CD14-positive monocyte (primary cell): ENCODE data around the gene ZBTB4. TPM values are rescaled to one million over a fixed set of nuclear protein-coding genes. Genes with fewer than 3 reads are reported as not detected.

Experiments used
- DNase-seq, 3 donors: peaks; one replicate each; pipeline ENCODE4 v3.0.0-alpha.2; 2011 to 2022
- H2AFZ ChIP-seq: 2 replicates; pipeline ENCODE4 v1.6.0; 2012; ENCODE audit warnings: mild to moderate bottlenecking, low read depth, low read length, inconsistent platforms; ENCODE audit not compliant: insufficient read depth, poor library complexity, severe bottlenecking
- H3K27ac ChIP-seq, 2 donors: 1 replicate in 1 of 2; 2 replicates in 1 of 2; pipeline ENCODE4 v1.5.1; 2012 to 2013; ENCODE audit warnings: low read length in 2 of 2, control low read depth in 1 of 2, inconsistent platforms in 1 of 2, low read depth in 1 of 2, mild to moderate bottlenecking in 1 of 2
- H3K27me3 ChIP-seq, 2 donors: one replicate each; pipeline versions ENCODE4 v1.6.0 to v1.6.1; 2011 to 2013; ENCODE audit warnings: low read length in 2 of 2; ENCODE audit not compliant: control insufficient read depth in 2 of 2, insufficient read depth in 2 of 2
- H3K36me3 ChIP-seq, 2 donors: replicated peaks in 1 of 2; 1 replicate in 1 of 2; 2 replicates in 1 of 2; pipeline versions ENCODE4 v1.5.1 to v1.6.1; 2012 to 2013; ENCODE audit warnings: low read length in 2 of 2, control low read depth in 1 of 2, inconsistent platforms in 1 of 2, mild to moderate bottlenecking in 1 of 2; ENCODE audit not compliant: insufficient read depth in 2 of 2, control insufficient read depth in 1 of 2
- H3K4me1 ChIP-seq, 2 donors: 1 replicate in 1 of 2; 2 replicates in 1 of 2; pipeline versions ENCODE4 v1.5.1 to v1.6.1; 2012 to 2013; ENCODE audit warnings: low read length in 2 of 2, control low read depth in 1 of 2, inconsistent platforms in 1 of 2, mild to moderate bottlenecking in 1 of 2, moderate library complexity in 1 of 2; ENCODE audit not compliant: insufficient read depth in 2 of 2, control insufficient read depth in 1 of 2
- H3K4me2 ChIP-seq: replicated peaks from 2 replicates; pipeline ENCODE3; 2012; ENCODE audit warnings: low read length, moderate library complexity, mild to moderate bottlenecking; ENCODE audit not compliant: poor library complexity, severe bottlenecking; ENCODE audit errors: extremely low read depth
- H3K4me3 ChIP-seq, 3 experiments: fragments of 200-600 bp in 1 of 3; sonication (generic) in 1 of 3; replicated peaks in 1 of 3; 1 replicate in 2 of 3; 2 replicates in 1 of 3; pipeline ENCODE4 v1.5.1; 2011 to 2013; ENCODE audit warnings: low read length in 3 of 3, mild to moderate bottlenecking in 3 of 3, control low read depth in 2 of 3, low read depth in 2 of 3, inconsistent platforms in 1 of 3, moderate library complexity in 1 of 3
- H3K79me2 ChIP-seq: 2 replicates; pipeline ENCODE4 v1.6.0; 2012; ENCODE audit warnings: mild to moderate bottlenecking, control low read depth, inconsistent platforms, low read length, moderate library complexity; ENCODE audit not compliant: insufficient read depth
- H3K9ac ChIP-seq: 2 replicates; pipeline ENCODE4 v1.6.0; 2017; ENCODE audit warnings: low read length, mild to moderate bottlenecking; ENCODE audit not compliant: insufficient read depth, poor library complexity, severe bottlenecking
- H3K9me3 ChIP-seq, 2 donors: replicated peaks in 1 of 2; 1 replicate in 1 of 2; 2 replicates in 1 of 2; pipeline versions ENCODE4 v1.5.1 to v1.6.1; 2012 to 2013; ENCODE audit warnings: low read length in 2 of 2, control low read depth in 1 of 2; ENCODE audit not compliant: control insufficient read depth in 1 of 2, insufficient read depth in 1 of 2
- H4K20me1 ChIP-seq: 2 replicates; pipeline ENCODE4 v1.6.0; 2012; ENCODE audit warnings: mild to moderate bottlenecking, low read length, control low read depth, moderate library complexity; ENCODE audit not compliant: insufficient read depth
- H3K27ac Mint-ChIP-seq, 7 donors: one replicate each; pipeline ENCODE4 v1.8.0; 2020; ENCODE audit warnings: mild to moderate bottlenecking in 7 of 7, mixed read lengths in 7 of 7, moderate library complexity in 6 of 7, inconsistent platforms in 2 of 7
- H3K27me3 Mint-ChIP-seq, 3 donors: one replicate each; pipeline ENCODE4 v1.8.0; 2021 to 2022; ENCODE audit warnings: low read depth in 3 of 3, mild to moderate bottlenecking in 3 of 3, mixed read lengths in 3 of 3, moderate library complexity in 3 of 3, inconsistent platforms in 1 of 3
- H3K36me3 Mint-ChIP-seq, 2 donors: one replicate each; pipeline ENCODE4 v1.8.0; 2020; ENCODE audit warnings: mixed read lengths in 2 of 2, inconsistent platforms in 1 of 2, mild to moderate bottlenecking in 1 of 2
- H3K4me1 Mint-ChIP-seq: one replicate; pipeline ENCODE4 v1.8.0; 2020; ENCODE audit warnings: mild to moderate bottlenecking, mixed read lengths
- H3K4me3 Mint-ChIP-seq, 2 donors: one replicate each; pipeline ENCODE4 v1.8.0; 2020; ENCODE audit warnings: mild to moderate bottlenecking in 2 of 2, mixed read lengths in 2 of 2, moderate library complexity in 1 of 2
- H3K9me3 Mint-ChIP-seq, 7 donors: one replicate each; pipeline ENCODE4 v1.8.0; 2020 to 2022; ENCODE audit warnings: mixed read lengths in 7 of 7, mild to moderate bottlenecking in 6 of 7, moderate library complexity in 6 of 7, inconsistent platforms in 2 of 7
- WGBS: methylation state at CpG from one replicate; pipeline ENCODE4 v1.1.5; 2013; ENCODE audit warnings: missing lambda C conversion rate; ENCODE audit not compliant: insufficient coverage; 5-methylcytosine and 5-hydroxymethylcytosine counted together
- intact Hi-C, 2 donors: fragments of 100-400 bp; cut with micrococcal nuclease; formaldehyde crosslinking; loops; one replicate each; pipeline versions ENCODE4 v1.15.0 to v1.15.1; 2023
- polyA minus RNA-seq: library from RNA; depleted of rRNA, polyadenylated mRNA; stranded (reverse); fragments of >200 nt; gene quantifications from 2 replicates; pipeline ENCODE4 v1.2.3, GENCODE V29; 2012
- polyA plus RNA-seq, 3 donors: library from polyadenylated mRNA; depleted of rRNA in 1 of 3; unstranded in 2 of 3; stranded (reverse) in 1 of 3; fragments of 300-500 nt in 2 of 3; fragments of >200 nt in 1 of 3; fragmentation: Illumina TruSeq in 2 of 3; gene quantifications; 1 replicate in 2 of 3; 2 replicates in 1 of 3; pipeline ENCODE4 v1.2.3, GENCODE V29; 2012 to 2021
- total RNA-seq, 12 experiments: library from RNA in 1 of 12; stranded (reverse) in 1 of 12; fragments of 120-200 nt in 1 of 12; gene quantifications; one replicate each; pipeline ENCODE4 v1.2.4 and lab custom pipeline; 2013 to 2026; ENCODE audit warnings: mixed read lengths in 6 of 12, inconsistent platforms in 1 of 12
- TF ChIP-seq, protein P1 (sequence below): fragments of 200-600 bp; IDR thresholded peaks from one replicate; pipeline ENCODE4 v1.8.0; 2022; ENCODE audit warnings: antibody characterized with exemption, mild to moderate bottlenecking

Gene ZBTB4, protein sequence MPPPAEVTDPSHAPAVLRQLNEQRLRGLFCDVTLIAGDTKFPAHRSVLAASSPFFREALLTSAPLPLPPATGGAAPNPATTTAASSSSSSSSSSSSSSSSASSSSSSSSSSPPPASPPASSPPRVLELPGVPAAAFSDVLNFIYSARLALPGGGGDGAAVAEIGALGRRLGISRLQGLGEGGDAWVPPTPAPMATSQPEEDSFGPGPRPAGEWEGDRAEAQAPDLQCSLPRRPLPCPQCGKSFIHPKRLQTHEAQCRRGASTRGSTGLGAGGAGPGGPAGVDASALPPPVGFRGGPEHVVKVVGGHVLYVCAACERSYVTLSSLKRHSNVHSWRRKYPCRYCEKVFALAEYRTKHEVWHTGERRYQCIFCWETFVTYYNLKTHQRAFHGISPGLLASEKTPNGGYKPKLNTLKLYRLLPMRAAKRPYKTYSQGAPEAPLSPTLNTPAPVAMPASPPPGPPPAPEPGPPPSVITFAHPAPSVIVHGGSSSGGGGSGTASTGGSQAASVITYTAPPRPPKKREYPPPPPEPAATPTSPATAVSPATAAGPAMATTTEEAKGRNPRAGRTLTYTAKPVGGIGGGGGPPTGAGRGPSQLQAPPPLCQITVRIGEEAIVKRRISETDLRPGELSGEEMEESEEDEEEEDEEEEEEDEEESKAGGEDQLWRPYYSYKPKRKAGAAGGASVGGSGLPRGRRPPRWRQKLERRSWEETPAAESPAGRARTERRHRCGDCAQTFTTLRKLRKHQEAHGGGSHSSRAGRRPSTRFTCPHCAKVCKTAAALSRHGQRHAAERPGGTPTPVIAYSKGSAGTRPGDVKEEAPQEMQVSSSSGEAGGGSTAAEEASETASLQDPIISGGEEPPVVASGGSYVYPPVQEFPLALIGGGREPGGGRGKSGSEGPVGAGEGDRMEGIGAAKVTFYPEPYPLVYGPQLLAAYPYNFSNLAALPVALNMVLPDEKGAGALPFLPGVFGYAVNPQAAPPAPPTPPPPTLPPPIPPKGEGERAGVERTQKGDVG
- 11.9 TPM for total RNA-seq (2013)
- polyA plus RNA-seq: 1 to 10 TPM; 3.4 to 8.1 (median 4.4) TPM
- polyA minus RNA-seq: 8.7 and 14.2 TPM in 2 replicates
- 6.6 to 97.5 (median 38.4) reads per million in 11 experiments for total RNA-seq (lab: John Stamatoyannopoulos, UW)

DNA sequence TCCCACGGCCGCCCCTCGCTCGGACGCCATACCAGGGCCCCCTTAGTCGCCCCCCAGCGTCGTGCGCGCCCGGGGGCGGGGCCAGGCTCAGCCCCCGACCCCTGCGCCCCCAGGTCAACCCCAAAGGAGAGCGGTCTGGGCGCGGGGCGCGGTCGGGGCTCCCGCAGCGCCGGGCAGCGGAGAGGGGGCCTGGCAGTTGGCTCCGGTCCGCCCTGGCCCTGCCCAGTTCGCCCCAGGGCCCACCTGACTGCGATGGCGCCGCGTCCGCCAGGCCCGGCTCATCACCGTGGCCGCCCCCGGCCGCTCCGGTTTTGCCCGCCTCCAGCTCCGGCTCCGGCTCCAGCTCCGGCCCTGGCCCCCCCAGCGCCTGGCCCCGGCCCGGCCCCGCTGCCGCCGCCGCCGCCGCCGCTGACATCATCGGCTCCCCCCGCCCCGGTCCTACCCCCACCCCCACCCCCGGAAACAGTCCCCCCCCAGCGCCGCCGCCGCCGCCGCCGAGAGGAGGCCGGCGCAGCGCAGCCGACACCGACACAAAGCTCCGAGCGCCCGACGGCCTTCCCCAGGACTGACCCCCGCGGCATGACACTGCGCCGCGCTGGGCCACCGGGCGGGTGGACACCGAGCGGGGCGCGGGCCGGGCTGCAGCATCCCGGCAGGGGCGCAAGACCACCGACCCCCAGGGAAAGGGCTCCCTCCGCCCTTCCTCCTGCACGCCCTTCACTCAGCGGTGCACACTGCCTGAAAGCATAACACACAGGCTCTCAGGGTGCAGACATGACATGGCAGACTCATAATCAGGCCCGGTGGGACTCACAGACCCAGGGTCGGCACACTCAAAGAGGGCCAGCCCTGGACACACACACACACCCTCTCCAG, at the start of gene ZBTB4:
Gene ZBTB4 (minus strand): TSS at position 419 of the 876 bp plus-strand sequence. CDS start 12,830 bp downstream, outside the sequence.
- H3K9ac ChIP-seq: peak within 1 kb of the TSS; percentile 83
- intact Hi-C loops: loop anchor here in 1 of 2 donors (5.0 to 10.0 kb wide), 4 partner anchors 93 to 363 kb away; partner anchors contain the start of genes DVL2, KCTD11, PHF23 and TMEM95
- Mint-ChIP-seq H3K4me3 (peak within 1 kb of the TSS; percentile 90 to 93), H3K27me3 (peaks cover 0 to 3% (median 1%) of the 10 kb centered on the region in 3 donors), H3K9me3 (peaks cover 0 to 2% (median 0%) of the 10 kb centered on the region in 7 donors), H3K27ac (peak within 1 kb of the TSS; percentile 75 to 96 (median 87)), H3K4me1 (peaks cover 72% of the 10 kb centered on the region), H3K36me3 (peaks cover 2 to 7% of the 10 kb centered on the region in 2 donors)
- H3K36me3 ChIP-seq: no peaks in the 10 kb centered on the region
- peak within 1 kb of the TSS; percentile 85 for H2AFZ ChIP-seq
- under 1% methylated on average over 67 of the region's 92 CpGs for WGBS
- H3K79me2 ChIP-seq: peaks cover 58% of the 10 kb centered on the region
- DNase-seq: peak; percentile 18 to 49 (median 23)
- peak within 1 kb of the TSS; percentile 94 for H3K4me2 ChIP-seq
- peaks cover 59 to 66% of the 10 kb centered on the region in 2 donors for H3K4me1 ChIP-seq
- peak within 1 kb of the TSS; percentile 62 to 89 (median 80) for H3K4me3 ChIP-seq
- TF ChIP-seq, protein P1, sequence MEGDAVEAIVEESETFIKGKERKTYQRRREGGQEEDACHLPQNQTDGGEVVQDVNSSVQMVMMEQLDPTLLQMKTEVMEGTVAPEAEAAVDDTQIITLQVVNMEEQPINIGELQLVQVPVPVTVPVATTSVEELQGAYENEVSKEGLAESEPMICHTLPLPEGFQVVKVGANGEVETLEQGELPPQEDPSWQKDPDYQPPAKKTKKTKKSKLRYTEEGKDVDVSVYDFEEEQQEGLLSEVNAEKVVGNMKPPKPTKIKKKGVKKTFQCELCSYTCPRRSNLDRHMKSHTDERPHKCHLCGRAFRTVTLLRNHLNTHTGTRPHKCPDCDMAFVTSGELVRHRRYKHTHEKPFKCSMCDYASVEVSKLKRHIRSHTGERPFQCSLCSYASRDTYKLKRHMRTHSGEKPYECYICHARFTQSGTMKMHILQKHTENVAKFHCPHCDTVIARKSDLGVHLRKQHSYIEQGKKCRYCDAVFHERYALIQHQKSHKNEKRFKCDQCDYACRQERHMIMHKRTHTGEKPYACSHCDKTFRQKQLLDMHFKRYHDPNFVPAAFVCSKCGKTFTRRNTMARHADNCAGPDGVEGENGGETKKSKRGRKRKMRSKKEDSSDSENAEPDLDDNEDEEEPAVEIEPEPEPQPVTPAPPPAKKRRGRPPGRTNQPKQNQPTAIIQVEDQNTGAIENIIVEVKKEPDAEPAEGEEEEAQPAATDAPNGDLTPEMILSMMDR: no peak
- H4K20me1 ChIP-seq: peaks cover 5% of the 10 kb centered on the region
- H3K27me3 ChIP-seq: no peaks in the 10 kb centered on the region
- H3K9me3 ChIP-seq: no peaks in the 10 kb centered on the region
- peak within 1 kb of the TSS; percentile 67 to 80 for H3K27ac ChIP-seq
